WTC11 (cell line): ENCODE measurements around the gene MGAT4A.

Source experiments
- CBFB ChIP-seq: sonication (generic); formaldehyde crosslinking; IDR thresholded peaks from 2 replicates; pipeline ENCODE4 v1.8.1; 2022; ENCODE audit warnings: mild to moderate bottlenecking, low read depth, missing genetic modification reagents
- EMX1 ChIP-seq: fragments of 250-450 bp; sonication (Bioruptor Pico); IDR thresholded peaks from 2 replicates; pipeline ENCODE4 v1.8.0; 2021; ENCODE audit warnings: mild to moderate bottlenecking
- SP1 ChIP-seq: sonication (generic); formaldehyde crosslinking; conservative IDR thresholded peaks from 2 replicates; pipeline ENCODE4 v1.8.1; 2022; ENCODE audit warnings: missing genetic modification reagents
- TCF7 ChIP-seq: sonication (generic); formaldehyde crosslinking; IDR thresholded peaks from 2 replicates; pipeline ENCODE4 v1.8.0; 2022; ENCODE audit warnings: mild to moderate bottlenecking, low read depth, missing genetic modification reagents, moderate library complexity
- ZNF121 ChIP-seq: sonication (generic); formaldehyde crosslinking; IDR thresholded peaks from 2 replicates; pipeline ENCODE4 v1.8.0; 2023; ENCODE audit warnings: missing genetic modification reagents
- TF ChIP-seq, protein P1 (sequence below): fragments of 200-600 bp; IDR thresholded peaks from 2 replicates; pipeline ENCODE4 v1.8.0; 2022; ENCODE audit warnings: antibody characterized with exemption

DNA sequence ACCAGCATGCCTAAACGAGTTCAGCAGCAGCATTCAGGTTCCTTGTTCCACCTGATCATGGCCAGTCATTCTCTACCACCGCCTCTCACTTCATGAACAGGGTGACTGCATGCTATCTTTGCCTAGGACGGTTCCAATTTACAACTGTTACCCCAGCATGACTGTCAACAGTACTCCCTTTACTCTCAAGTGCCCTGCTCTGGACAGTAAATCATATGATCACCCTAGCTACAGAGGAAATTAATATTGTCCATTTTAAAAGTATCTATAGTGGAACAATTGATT lies 25.7 kb downstream of the MGAT4A start:
- TF ChIP-seq SP1 (CRISPR knock-in tag) = no peak
- TF ChIP-seq CBFB (CRISPR knock-in tag) = no peak
- no peak for TF ChIP-seq EMX1 (CRISPR knock-in tag)
- TF ChIP-seq ZNF121 (CRISPR knock-in tag) = no peak
- TF ChIP-seq TCF7 (CRISPR knock-in tag) = no peak
- TF ChIP-seq, protein P1, sequence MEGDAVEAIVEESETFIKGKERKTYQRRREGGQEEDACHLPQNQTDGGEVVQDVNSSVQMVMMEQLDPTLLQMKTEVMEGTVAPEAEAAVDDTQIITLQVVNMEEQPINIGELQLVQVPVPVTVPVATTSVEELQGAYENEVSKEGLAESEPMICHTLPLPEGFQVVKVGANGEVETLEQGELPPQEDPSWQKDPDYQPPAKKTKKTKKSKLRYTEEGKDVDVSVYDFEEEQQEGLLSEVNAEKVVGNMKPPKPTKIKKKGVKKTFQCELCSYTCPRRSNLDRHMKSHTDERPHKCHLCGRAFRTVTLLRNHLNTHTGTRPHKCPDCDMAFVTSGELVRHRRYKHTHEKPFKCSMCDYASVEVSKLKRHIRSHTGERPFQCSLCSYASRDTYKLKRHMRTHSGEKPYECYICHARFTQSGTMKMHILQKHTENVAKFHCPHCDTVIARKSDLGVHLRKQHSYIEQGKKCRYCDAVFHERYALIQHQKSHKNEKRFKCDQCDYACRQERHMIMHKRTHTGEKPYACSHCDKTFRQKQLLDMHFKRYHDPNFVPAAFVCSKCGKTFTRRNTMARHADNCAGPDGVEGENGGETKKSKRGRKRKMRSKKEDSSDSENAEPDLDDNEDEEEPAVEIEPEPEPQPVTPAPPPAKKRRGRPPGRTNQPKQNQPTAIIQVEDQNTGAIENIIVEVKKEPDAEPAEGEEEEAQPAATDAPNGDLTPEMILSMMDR = no peak
